HepG2 (cell line): ENCODE results near the gene PLLP.

Experiments
- AHR ChIP-seq: IDR thresholded peaks from 2 replicates; pipeline ENCODE4 v1.6.1; 2018; ENCODE audit warnings: missing genetic modification reagents, missing compliant biosample characterization
- EED ChIP-seq: sonication (generic); formaldehyde crosslinking; IDR thresholded peaks from 2 replicates; pipeline ENCODE4 v1.5.0; 2020; ENCODE audit warnings: mild to moderate bottlenecking, missing genetic modification reagents
- EHMT2 ChIP-seq: fragments of 200-600 bp; sonication (generic); IDR thresholded peaks from 2 replicates; pipeline ENCODE4 v1.7.0; 2017; ENCODE audit warnings: antibody characterized with exemption, low read depth, low read length, borderline replicate concordance
- EP300 ChIP-seq, 3 experiments: sonication (generic) in 1 of 3; formaldehyde crosslinking in 1 of 3; IDR thresholded peaks; 2 replicates each; pipeline versions ENCODE4 v1.5.1 to v1.6.1; 2011 to 2020; ENCODE audit warnings: low read depth in 2 of 3, low read length in 2 of 3, borderline replicate concordance in 1 of 3, improper control_type of control experiment in 1 of 3, mild to moderate bottlenecking in 1 of 3, missing genetic modification reagents in 1 of 3, moderate library complexity in 1 of 3
- KMT2B ChIP-seq: IDR thresholded peaks from 2 replicates; pipeline ENCODE4 v1.6.1; 2016; ENCODE audit warnings: missing genetic modification reagents, missing compliant biosample characterization
- MAZ ChIP-seq, 2 experiments: sonication (generic) in 1 of 2; formaldehyde crosslinking in 1 of 2; IDR thresholded peaks; 2 replicates each; pipeline versions ENCODE4 v1.5.0 to v1.6.1; 2012 to 2020; ENCODE audit warnings: low read depth in 2 of 2, mild to moderate bottlenecking in 2 of 2, borderline replicate concordance in 1 of 2, improper control_type of control experiment in 1 of 2, low read length in 1 of 2, missing genetic modification reagents in 1 of 2, moderate library complexity in 1 of 2
- MEIS1 ChIP-seq: sonication (generic); formaldehyde crosslinking; IDR thresholded peaks from 2 replicates; pipeline ENCODE4 v1.9.0; 2021; ENCODE audit warnings: mild to moderate bottlenecking, missing genetic modification reagents, moderate library complexity, borderline replicate concordance
- TP53 ChIP-seq: sonication (generic); formaldehyde crosslinking; conservative IDR thresholded peaks from 2 replicates; pipeline ENCODE4 v1.4.0; 2020; ENCODE audit warnings: missing genetic modification reagents
- YEATS2 ChIP-seq: sonication (generic); formaldehyde crosslinking; IDR thresholded peaks from 2 replicates; pipeline ENCODE4 v1.4.0; 2020; ENCODE audit warnings: missing genetic modification reagents, borderline replicate concordance
- ZNF292 ChIP-seq: sonication (generic); formaldehyde crosslinking; IDR thresholded peaks from 2 replicates; pipeline ENCODE4 v1.8.1; 2022; ENCODE audit warnings: mild to moderate bottlenecking, low read depth, missing genetic modification reagents, borderline replicate concordance
- TF ChIP-seq, protein P1 (sequence below): IDR thresholded peaks from 2 replicates; pipeline ENCODE4 v1.6.1; 2016; ENCODE audit warnings: missing compliant biosample characterization, missing genetic modification reagents, borderline replicate concordance
- TF ChIP-seq, protein P2 (sequence below), 2 experiments: IDR thresholded peaks; 2 replicates each; pipeline ENCODE4 v1.6.1; 2011 to 2012; ENCODE audit warnings: low read length in 2 of 2, borderline replicate concordance in 1 of 2, low read depth in 1 of 2, mild to moderate bottlenecking in 1 of 2, moderate library complexity in 1 of 2

DNA sequence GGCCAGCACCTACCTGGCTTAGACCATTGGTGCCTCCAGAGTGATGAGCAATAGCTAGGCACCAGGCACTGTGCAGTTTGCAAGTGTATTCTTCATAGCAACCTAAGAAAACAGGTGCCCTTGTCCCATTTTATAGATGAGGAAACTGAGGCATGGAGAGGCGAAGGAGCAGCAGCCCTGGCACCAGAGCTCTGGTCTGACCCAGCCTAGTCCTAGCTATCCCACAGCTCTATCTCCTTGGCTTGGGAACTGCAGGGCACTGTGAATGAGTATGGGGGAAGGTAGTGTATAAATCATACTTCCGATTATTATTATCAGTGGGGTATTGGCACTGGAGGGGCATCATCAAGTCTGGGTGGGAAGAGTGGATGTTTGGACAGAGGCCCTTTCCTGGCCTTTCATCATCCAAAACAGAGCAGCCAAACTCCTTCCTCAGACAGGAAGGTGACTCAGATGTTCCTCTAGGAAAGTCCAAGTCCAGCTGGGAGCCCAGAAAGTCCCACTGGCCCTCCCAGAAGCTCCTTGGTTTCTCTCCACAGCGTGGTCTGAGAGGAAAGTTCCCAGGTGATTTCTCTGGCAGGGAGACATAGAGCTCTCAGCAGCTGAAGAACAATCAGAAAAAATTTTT, 32.0 kb upstream of the PLLP start:
- no peak for TF ChIP-seq EP300 (IDR thresholded peaks at IDR 0.05; ENCODE audit: low read depth in 2 of 2, low read length in 2 of 2)
- no peak for TF ChIP-seq EP300 (CRISPR knock-in tag; IDR thresholded peaks at IDR 0.05; ENCODE audit: borderline replicate concordance)
- TF ChIP-seq ZNF292 (CRISPR knock-in tag), result no peak
- no peak for TF ChIP-seq YEATS2 (CRISPR knock-in tag)
- no peak for TF ChIP-seq AHR
- TF ChIP-seq MEIS1, result no peak
- no peak for TF ChIP-seq EED (CRISPR knock-in tag)
- TF ChIP-seq EHMT2, result no peak
- TF ChIP-seq, protein P1, sequence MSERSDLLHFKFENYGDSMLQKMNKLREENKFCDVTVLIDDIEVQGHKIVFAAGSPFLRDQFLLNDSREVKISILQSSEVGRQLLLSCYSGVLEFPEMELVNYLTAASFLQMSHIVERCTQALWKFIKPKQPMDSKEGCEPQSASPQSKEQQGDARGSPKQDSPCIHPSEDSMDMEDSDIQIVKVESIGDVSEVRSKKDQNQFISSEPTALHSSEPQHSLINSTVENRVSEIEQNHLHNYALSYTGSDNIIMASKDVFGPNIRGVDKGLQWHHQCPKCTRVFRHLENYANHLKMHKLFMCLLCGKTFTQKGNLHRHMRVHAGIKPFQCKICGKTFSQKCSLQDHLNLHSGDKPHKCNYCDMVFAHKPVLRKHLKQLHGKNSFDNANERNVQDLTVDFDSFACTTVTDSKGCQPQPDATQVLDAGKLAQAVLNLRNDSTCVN (CRISPR knock-in tag), result no peak
- no peak for TF ChIP-seq KMT2B (CRISPR knock-in tag)
- TF ChIP-seq MAZ (IDR thresholded peaks at IDR 0.05; ENCODE audit: borderline replicate concordance, low read depth, low read length), result no peak
- no peak for TF ChIP-seq MAZ (CRISPR knock-in tag; IDR thresholded peaks at IDR 0.05; ENCODE audit: low read depth)
- no peak for TF ChIP-seq TP53 (CRISPR knock-in tag)
- TF ChIP-seq, protein P2, sequence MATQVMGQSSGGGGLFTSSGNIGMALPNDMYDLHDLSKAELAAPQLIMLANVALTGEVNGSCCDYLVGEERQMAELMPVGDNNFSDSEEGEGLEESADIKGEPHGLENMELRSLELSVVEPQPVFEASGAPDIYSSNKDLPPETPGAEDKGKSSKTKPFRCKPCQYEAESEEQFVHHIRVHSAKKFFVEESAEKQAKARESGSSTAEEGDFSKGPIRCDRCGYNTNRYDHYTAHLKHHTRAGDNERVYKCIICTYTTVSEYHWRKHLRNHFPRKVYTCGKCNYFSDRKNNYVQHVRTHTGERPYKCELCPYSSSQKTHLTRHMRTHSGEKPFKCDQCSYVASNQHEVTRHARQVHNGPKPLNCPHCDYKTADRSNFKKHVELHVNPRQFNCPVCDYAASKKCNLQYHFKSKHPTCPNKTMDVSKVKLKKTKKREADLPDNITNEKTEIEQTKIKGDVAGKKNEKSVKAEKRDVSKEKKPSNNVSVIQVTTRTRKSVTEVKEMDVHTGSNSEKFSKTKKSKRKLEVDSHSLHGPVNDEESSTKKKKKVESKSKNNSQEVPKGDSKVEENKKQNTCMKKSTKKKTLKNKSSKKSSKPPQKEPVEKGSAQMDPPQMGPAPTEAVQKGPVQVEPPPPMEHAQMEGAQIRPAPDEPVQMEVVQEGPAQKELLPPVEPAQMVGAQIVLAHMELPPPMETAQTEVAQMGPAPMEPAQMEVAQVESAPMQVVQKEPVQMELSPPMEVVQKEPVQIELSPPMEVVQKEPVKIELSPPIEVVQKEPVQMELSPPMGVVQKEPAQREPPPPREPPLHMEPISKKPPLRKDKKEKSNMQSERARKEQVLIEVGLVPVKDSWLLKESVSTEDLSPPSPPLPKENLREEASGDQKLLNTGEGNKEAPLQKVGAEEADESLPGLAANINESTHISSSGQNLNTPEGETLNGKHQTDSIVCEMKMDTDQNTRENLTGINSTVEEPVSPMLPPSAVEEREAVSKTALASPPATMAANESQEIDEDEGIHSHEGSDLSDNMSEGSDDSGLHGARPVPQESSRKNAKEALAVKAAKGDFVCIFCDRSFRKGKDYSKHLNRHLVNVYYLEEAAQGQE (IDR thresholded peaks at IDR 0.05; ENCODE audit: borderline replicate concordance in 1 of 2, low read depth in 1 of 2, low read length in 2 of 2), result no peak
